GM19193 (cell line): ENCODE results near the gene CEACAM20.
A peak's percentile ranks its signal among the peaks of the same experiment; 100 is the strongest.

Source experiments
- POLR2A ChIP-seq: IDR thresholded peaks from 4 replicates; pipeline ENCODE4 v1.6.1; 2011; ENCODE audit not compliant: insufficient read depth, insufficient read length; ENCODE audit errors: extremely low read depth

CEACAM20 gene

GRCh38 chr19:44517146-44517545 lies 12.3 kb downstream of the CEACAM20 start:
- no peak for TF ChIP-seq POLR2A

- no peak for TF ChIP-seq POLR2A
These were observed 13.6 kb downstream of the CEACAM20 start for GRCh38 chr19:44515907-44516306.

- TF ChIP-seq POLR2A, result no peak
These were observed 14.4 kb downstream of the CEACAM20 start for GRCh38 chr19:44515031-44515430.

GRCh38 chr19:44512326-44513298 lies 16.9 kb downstream of the CEACAM20 start:
- TF ChIP-seq POLR2A, result no peak

- no peak for TF ChIP-seq POLR2A
These were observed 20.0 kb downstream of the CEACAM20 start for GRCh38 chr19:44509478-44509877.

- TF ChIP-seq POLR2A, result peak; percentile 84
These were observed 29.2 kb downstream of the CEACAM20 start, which contains the start of gene ZNF180 for GRCh38 chr19:44499962-44500949. ZNF180 (minus strand) TSS chr19:44500522; CDS start chr19:44497334, 3,188 bp downstream.

GRCh38 chr19:44499559-44499958 lies 29.9 kb downstream of the CEACAM20 start:
- no peak for TF ChIP-seq POLR2A

GRCh38 chr19:44498988-44499387 lies 30.5 kb downstream of the CEACAM20 start:
- no peak for TF ChIP-seq POLR2A

GRCh38 chr19:44496711-44497110 lies 32.8 kb downstream of the CEACAM20 start:
- TF ChIP-seq POLR2A, result no peak

- TF ChIP-seq POLR2A, result no peak
These were observed 52.7 kb downstream of the CEACAM20 start for GRCh38 chr19:44476559-44477408.
